WERI-Rb-1 (cell line): ENCODE measurements around the gene USP3.

Experiments
- DNase-seq: peaks from one replicate; pipeline ENCODE4 v3.0.0-alpha.2; 2020
- H3K27ac ChIP-seq: fragments of 250-450 bp; sonication (Bioruptor Pico); 2 replicates; pipeline ENCODE4 v1.5.1; 2020; ENCODE audit warnings: mild to moderate bottlenecking, moderate library complexity
- H3K27me3 ChIP-seq: fragments of 250-450 bp; sonication (Bioruptor Pico); 2 replicates; pipeline ENCODE4 v1.5.1; 2021; ENCODE audit warnings: mild to moderate bottlenecking, low read depth, moderate library complexity; ENCODE audit not compliant: insufficient read depth, severe bottlenecking
- H3K36me3 ChIP-seq: fragments of 250-450 bp; sonication (Bioruptor Pico); 2 replicates; pipeline ENCODE4 v1.5.1; 2020; ENCODE audit warnings: mild to moderate bottlenecking, moderate library complexity
- H3K4me3 ChIP-seq: 2 replicates; pipeline ENCODE4 v1.5.1; 2011; ENCODE audit warnings: low read depth, mild to moderate bottlenecking, control low read depth, low read length
- H3K9me3 ChIP-seq: fragments of 250-450 bp; sonication (Bioruptor Pico); 2 replicates; pipeline ENCODE4 v1.5.1; 2021; ENCODE audit warnings: mild to moderate bottlenecking, moderate library complexity; ENCODE audit not compliant: severe bottlenecking
- TF ChIP-seq, protein P1 (sequence below): IDR thresholded peaks from 2 replicates; pipeline ENCODE4 v1.5.1; 2011; ENCODE audit warnings: low read depth, mild to moderate bottlenecking, control low read depth, inconsistent platforms, low read length

Gene USP3

DNA sequence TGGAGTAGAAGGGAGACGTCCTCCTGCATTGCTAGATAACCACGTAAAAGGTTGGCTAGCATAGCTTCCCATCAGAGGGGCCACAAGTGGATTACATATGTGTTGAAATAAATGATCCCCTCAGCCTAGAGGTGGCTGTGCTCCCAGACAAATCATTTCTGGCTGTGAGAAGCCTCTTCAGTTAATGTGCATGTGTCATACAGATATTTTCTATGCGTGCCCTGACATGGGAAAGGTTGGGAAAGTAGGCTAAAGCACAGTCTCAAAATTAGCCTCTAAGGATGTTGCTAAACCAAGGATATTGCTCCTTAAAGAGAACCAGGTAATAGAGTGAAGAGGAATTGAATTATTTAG is 17.8 kb downstream of the USP3 start:
- H3K27ac ChIP-seq = no peak overlapping the region
- DNase-seq = no peak
- no peak overlapping the region for H3K4me3 ChIP-seq
- no peaks in the 10 kb centered on the region for H3K27me3 ChIP-seq
- H3K36me3 ChIP-seq = no peaks in the 10 kb centered on the region
- TF ChIP-seq, protein P1, sequence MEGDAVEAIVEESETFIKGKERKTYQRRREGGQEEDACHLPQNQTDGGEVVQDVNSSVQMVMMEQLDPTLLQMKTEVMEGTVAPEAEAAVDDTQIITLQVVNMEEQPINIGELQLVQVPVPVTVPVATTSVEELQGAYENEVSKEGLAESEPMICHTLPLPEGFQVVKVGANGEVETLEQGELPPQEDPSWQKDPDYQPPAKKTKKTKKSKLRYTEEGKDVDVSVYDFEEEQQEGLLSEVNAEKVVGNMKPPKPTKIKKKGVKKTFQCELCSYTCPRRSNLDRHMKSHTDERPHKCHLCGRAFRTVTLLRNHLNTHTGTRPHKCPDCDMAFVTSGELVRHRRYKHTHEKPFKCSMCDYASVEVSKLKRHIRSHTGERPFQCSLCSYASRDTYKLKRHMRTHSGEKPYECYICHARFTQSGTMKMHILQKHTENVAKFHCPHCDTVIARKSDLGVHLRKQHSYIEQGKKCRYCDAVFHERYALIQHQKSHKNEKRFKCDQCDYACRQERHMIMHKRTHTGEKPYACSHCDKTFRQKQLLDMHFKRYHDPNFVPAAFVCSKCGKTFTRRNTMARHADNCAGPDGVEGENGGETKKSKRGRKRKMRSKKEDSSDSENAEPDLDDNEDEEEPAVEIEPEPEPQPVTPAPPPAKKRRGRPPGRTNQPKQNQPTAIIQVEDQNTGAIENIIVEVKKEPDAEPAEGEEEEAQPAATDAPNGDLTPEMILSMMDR = no peak
- no peaks in the 10 kb centered on the region for H3K9me3 ChIP-seq

DNA sequence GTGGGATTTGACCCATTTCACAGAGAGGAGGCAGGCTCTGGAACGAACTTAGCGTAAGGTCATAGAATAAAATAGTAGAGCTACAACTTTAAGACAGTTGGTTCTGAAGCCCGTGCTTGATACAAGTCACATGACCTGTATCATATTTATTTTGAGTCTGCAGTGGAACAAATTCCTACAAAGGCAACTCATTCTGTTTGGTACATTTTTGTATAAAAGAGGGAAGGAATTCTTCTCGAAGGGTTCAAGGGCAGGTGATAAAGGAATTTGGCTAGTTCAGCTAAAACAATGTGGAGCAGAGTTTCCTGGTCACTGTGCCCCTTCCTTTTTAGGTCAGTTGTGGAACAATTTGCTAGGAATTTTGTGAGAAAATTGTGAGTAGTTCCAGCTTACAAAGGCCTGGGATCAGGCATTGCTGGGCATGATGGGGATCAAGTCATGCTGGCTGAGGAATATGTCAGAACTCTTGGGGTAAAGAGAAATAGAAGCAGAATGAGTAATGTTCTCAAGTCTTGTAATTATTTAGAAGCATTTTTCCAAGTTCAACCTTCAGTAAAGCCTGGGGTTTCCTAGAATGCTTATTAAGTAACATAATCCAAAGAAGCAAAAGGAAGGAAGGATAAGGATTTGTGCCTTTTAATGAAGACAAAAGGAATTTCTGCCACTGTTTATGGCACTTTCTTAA is 19.1 kb downstream of the USP3 start:
- Histone ChIP-seq H3K9me3 (no peaks in the 10 kb centered on the region), H3K27ac (no peak overlapping the region), H3K36me3 (peaks cover 7% of the 10 kb centered on the region; the same call in 1 of the 2 replicates), H3K27me3 (no peaks in the 10 kb centered on the region), H3K4me3 (no peak overlapping the region)
- TF ChIP-seq, protein P1 = no peak
- DNase-seq = no peak

DNA sequence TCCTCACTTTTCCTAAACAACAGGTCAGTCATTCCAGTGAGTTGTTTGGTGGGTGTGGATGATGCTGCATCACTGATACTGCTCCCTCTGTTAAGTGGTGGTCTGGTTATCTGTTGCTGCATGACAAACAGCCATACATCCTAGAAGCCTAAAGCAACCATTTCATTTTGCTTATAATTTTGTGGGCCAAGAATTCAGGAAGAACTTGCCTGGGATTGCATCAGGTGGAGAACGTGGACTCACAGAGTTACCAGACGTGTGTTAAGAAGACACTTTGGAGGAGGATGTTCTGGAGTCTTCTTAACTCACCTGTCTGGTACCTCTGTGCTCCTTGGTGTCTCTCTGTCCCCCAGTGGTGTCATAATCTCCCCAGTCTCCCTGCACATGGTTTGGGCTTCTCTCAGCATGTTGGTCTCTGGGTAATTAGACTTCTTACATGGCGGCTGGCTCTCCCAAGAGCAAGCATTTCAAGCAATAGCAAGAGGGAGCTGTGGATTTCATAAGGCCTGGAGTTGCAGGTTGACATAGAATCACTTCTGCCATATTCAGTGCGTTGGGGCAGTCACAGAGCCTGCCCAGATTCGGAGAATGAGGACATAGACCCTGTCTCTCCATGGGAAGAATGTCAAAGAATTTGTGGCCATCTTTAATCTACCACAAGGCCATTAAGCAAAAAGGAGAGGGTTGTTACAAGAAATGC is 20.1 kb downstream of the USP3 start:
- no peaks in the 10 kb centered on the region for H3K27me3 ChIP-seq
- DNase-seq = no peak
- TF ChIP-seq, protein P1 = no peak
- H3K9me3 ChIP-seq = no peaks in the 10 kb centered on the region
- no peak overlapping the region for H3K27ac ChIP-seq
- H3K4me3 ChIP-seq = no peak overlapping the region
- peaks cover 7% of the 10 kb centered on the region; the same call in 1 of the 2 replicates for H3K36me3 ChIP-seq

DNA sequence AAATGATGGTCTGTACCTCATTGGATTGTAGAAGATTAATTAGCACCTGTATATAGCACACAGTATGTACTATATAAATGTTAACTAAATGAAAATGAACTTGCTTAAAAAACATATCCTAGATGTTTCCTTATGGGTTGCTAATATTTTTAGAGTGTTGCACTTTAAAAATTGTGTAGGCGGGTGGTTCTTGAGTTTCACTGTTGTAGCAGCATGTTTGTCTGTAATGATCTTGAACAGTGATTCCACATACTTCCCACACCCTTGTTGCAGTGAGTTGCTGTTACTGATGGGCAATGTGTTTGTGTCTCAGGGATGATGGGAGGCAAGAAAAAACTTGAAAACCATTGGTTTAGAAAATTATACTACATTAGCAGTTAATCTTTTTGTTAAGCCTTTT is 22.0 kb downstream of the USP3 start:
- Histone ChIP-seq H3K36me3 (peaks cover 7% of the 10 kb centered on the region; the same call in 1 of the 2 replicates), H3K4me3 (no peak overlapping the region), H3K27me3 (no peaks in the 10 kb centered on the region), H3K27ac (no peak overlapping the region), H3K9me3 (no peaks in the 10 kb centered on the region)
- TF ChIP-seq, protein P1 = no peak
- no peak for DNase-seq

DNA sequence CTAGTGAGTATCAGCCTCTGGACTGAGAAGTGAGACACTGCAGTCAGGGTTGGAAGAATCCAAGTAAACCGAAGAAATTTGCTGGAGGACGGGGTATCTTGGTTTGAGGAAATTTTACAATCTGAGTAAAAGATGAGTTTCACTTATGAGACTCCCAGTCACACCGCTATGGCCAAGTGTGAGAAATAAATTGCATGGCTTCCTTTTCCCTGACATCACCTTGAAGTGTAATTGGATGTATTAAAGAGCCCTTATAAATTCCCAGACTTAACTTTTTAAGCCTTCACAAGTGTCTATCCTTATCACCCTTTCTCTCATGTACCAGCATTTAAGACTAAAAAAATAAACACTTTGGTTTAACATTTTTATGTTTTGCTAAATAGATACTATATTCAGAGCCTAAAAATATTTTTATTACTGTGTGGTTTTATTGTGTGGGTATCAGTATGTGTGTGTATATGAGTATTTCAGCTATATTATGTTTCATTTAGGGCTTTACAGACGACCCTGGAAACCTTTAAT is 23.8 kb downstream of the USP3 start:
- peaks cover 7% of the 10 kb centered on the region; the same call in 1 of the 2 replicates for H3K36me3 ChIP-seq
- no peak overlapping the region for H3K4me3 ChIP-seq
- TF ChIP-seq, protein P1 = no peak
- DNase-seq = no peak
- H3K9me3 ChIP-seq = no peaks in the 10 kb centered on the region
- H3K27me3 ChIP-seq = no peaks in the 10 kb centered on the region
- no peak overlapping the region for H3K27ac ChIP-seq
